Upper lobe of left lung (tissue), 4 donors: ENCODE measurements around the gene TMEM238L.

Experiments used
- POLR2AphosphoS5 ChIP-seq, 2 donors: sonication (generic); formaldehyde crosslinking; IDR thresholded peaks; one replicate each; pipeline ENCODE4 v1.5.1; 2017; ENCODE audit warnings: antibody characterized with exemption in 2 of 2
- TF ChIP-seq, protein P1 (sequence below), 6 experiments: fragments of 450-650 bp in 4 of 6; fragments of 200-600 bp in 2 of 6; sonication (generic) in 2 of 6; IDR thresholded peaks; one replicate each; pipeline ENCODE4 v1.5.1; 2016 to 2019; ENCODE audit warnings: antibody characterized with exemption in 6 of 6

DNA sequence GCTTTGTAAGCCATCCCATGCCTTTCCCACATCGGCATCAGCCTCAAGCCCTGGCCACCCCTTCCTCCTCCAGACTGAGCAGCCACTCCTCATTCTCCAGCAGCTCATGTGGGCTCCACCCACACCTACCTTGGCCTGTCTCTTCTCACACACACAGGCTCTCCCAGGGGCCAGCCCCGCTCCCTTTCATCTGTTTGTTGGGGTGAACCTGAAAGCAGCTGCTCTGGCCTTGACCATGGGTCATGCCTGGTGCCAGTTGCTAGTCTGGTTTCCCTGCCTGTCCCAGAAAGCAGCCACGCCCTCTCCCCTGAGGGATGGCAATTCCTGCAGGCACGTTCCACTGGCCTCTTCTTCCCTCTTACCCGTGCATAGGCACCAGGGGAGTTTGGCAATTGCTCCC, 11.4 kb upstream of the TMEM238L start:
- no peak for TF ChIP-seq POLR2AphosphoS5 (IDR thresholded peaks at IDR 0.05)
- TF ChIP-seq, protein P1, sequence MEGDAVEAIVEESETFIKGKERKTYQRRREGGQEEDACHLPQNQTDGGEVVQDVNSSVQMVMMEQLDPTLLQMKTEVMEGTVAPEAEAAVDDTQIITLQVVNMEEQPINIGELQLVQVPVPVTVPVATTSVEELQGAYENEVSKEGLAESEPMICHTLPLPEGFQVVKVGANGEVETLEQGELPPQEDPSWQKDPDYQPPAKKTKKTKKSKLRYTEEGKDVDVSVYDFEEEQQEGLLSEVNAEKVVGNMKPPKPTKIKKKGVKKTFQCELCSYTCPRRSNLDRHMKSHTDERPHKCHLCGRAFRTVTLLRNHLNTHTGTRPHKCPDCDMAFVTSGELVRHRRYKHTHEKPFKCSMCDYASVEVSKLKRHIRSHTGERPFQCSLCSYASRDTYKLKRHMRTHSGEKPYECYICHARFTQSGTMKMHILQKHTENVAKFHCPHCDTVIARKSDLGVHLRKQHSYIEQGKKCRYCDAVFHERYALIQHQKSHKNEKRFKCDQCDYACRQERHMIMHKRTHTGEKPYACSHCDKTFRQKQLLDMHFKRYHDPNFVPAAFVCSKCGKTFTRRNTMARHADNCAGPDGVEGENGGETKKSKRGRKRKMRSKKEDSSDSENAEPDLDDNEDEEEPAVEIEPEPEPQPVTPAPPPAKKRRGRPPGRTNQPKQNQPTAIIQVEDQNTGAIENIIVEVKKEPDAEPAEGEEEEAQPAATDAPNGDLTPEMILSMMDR (IDR thresholded peaks at IDR 0.05): no peak
